ENCODE results near the gene P2RX7. TPM values are rescaled to one million over a fixed set of nuclear protein-coding genes. Genes with fewer than 3 reads are reported as not detected.

P2RX7 gene
- total and polyA plus RNA-seq, 2 donors (not counting 3 experiments of a cell fraction or from before 2014, with no cell fraction given): 1.3 to 8.1 TPM

DNA sequence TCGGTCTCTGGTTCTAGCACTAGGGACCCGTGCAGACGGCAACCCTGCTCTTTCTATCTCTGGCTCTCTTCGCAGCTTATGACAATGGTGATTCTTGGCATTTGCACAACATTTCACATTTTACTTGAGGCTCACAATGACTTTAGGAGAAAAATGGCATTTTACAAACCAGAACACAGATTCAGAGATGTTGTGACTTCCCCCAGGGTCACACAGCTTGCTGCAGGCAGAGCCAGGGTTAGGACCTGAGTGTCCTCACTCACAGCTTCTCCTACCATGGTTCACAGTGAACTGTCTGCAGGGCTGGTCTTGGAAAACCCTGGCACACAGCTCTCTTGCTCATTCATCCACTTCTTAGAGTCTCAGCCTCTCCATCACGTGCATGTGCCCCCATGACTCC is 23.7 kb downstream of the P2RX7 start:
- ChIA-PET CTCF (no interaction called here), POLR2A (no interaction called here)
- intact Hi-C loops (cut with micrococcal nuclease) (no loop called here), dilution Hi-C loops (cut with MboI; ENCODE audit: extremely low pct_ligation_motif_present, low sequenced_read_pairs) (no loop called here)
- Histone ChIP-seq H2AFZ (ENCODE audit: low read depth, low read length) (no peak overlapping the region), H3K9me3 (replicated peaks; ENCODE audit: control insufficient read depth, insufficient read depth, low read length) (no peaks in the 10 kb centered on the region), H3K4me3 (replicated peaks in 1 of 3; ENCODE audit: insufficient read depth in 1 of 3, low read depth in 1 of 3, low read length in 3 of 3) (no peak overlapping the region), H3K27me3 (ENCODE audit: control insufficient read depth in 2 of 2, insufficient read depth in 2 of 2, low read length in 2 of 2) (peaks cover 0 to 3% of the 10 kb centered on the region in 2 experiments), H3K4me1 (ENCODE audit: control insufficient read depth, extremely low read depth, insufficient read depth, low read length) (no peaks in the 10 kb centered on the region), H3K27ac (ENCODE audit: insufficient read depth, low read depth, low read length) (no peak overlapping the region), H3K79me2 (ENCODE audit: control insufficient read depth, insufficient read depth, low read length) (no peaks in the 10 kb centered on the region), H3K4me2 (ENCODE audit: insufficient read depth, low read length) (no peak overlapping the region), H3K9ac (replicated peaks; ENCODE audit: extremely low read depth, insufficient read depth, low read length) (no peak overlapping the region), H3K36me3 (ENCODE audit: control insufficient read depth in 2 of 2, extremely low read depth in 1 of 2, insufficient read depth in 2 of 2, low read length in 2 of 2) (no peaks in the 10 kb centered on the region), H4K20me1 (replicated peaks; ENCODE audit: control insufficient read depth, extremely low read depth, insufficient read depth, low read length) (no peaks in the 10 kb centered on the region), H3K9me1 (replicated peaks; ENCODE audit: control insufficient read depth, extremely low read depth, insufficient read depth, low read length) (no peaks in the 10 kb centered on the region)
- BruUV-seq (replicated peaks): no TSS peak
- FAIRE-seq (no peak), DNase-seq (ENCODE audit: low read depth, low spot score) (no peak)
- no peak for TF ChIP-seq MYC (IDR thresholded peaks at IDR 0.05; ENCODE audit: low read depth, low read length)
- no peak for TF ChIP-seq POLR2AphosphoS5 (IDR thresholded peaks at IDR 0.05; ENCODE audit: insufficient read depth, low read depth, low read length)
- TF ChIP-seq, protein P1, sequence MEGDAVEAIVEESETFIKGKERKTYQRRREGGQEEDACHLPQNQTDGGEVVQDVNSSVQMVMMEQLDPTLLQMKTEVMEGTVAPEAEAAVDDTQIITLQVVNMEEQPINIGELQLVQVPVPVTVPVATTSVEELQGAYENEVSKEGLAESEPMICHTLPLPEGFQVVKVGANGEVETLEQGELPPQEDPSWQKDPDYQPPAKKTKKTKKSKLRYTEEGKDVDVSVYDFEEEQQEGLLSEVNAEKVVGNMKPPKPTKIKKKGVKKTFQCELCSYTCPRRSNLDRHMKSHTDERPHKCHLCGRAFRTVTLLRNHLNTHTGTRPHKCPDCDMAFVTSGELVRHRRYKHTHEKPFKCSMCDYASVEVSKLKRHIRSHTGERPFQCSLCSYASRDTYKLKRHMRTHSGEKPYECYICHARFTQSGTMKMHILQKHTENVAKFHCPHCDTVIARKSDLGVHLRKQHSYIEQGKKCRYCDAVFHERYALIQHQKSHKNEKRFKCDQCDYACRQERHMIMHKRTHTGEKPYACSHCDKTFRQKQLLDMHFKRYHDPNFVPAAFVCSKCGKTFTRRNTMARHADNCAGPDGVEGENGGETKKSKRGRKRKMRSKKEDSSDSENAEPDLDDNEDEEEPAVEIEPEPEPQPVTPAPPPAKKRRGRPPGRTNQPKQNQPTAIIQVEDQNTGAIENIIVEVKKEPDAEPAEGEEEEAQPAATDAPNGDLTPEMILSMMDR (IDR thresholded peaks at IDR 0.05; ENCODE audit: extremely low read depth in 1 of 2, insufficient read depth in 1 of 2, low read depth in 1 of 2, low read length in 2 of 2): no peak
- no peak for TF ChIP-seq POLR2A (IDR thresholded peaks at IDR 0.05; ENCODE audit: low read depth, low read length)
- TF ChIP-seq JUN (IDR thresholded peaks at IDR 0.05; ENCODE audit: borderline replicate concordance, insufficient read depth, insufficient read length, low read depth): no peak
- TF ChIP-seq, protein P2, sequence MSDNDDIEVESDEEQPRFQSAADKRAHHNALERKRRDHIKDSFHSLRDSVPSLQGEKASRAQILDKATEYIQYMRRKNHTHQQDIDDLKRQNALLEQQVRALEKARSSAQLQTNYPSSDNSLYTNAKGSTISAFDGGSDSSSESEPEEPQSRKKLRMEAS (IDR thresholded peaks at IDR 0.05; ENCODE audit: insufficient read depth, insufficient read length): no peak

DNA sequence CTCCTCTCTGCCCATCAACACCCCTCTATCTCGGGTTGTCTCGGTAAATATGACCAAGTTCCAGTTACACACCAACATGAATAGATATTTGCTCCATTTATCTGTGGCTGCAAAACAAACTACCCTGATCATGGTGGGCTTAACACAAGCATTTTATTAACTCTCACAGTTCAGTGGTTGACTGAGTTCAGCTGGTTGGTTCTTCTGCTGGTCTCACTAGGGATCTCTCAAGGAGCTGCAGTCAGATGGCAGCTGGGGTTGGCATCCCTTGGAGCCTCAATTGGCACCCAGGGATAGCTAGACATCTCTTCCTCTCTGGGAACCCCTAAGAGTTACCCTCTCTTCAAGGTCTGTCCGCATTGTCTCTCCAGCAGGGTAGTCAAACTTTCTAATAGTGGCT is 25.4 kb downstream of the P2RX7 start:
- TF ChIP-seq, protein P1 (IDR thresholded peaks at IDR 0.05; ENCODE audit: extremely low read depth in 1 of 2, insufficient read depth in 1 of 2, low read depth in 1 of 2, low read length in 2 of 2): no peak
- TF ChIP-seq, protein P2 (IDR thresholded peaks at IDR 0.05; ENCODE audit: insufficient read depth, insufficient read length): no peak
- no peak for TF ChIP-seq POLR2A (IDR thresholded peaks at IDR 0.05; ENCODE audit: low read depth, low read length)
- TF ChIP-seq POLR2AphosphoS5 (IDR thresholded peaks at IDR 0.05; ENCODE audit: insufficient read depth, low read depth, low read length): no peak
- TF ChIP-seq FOS (IDR thresholded peaks at IDR 0.05; ENCODE audit: borderline replicate concordance, insufficient read depth, low read length): no peak
- no peak for TF ChIP-seq MYC (IDR thresholded peaks at IDR 0.05; ENCODE audit: low read depth, low read length)
- no peak for TF ChIP-seq GATA2 (IDR thresholded peaks at IDR 0.05; ENCODE audit: insufficient read depth, insufficient read length, low read depth, low read length)
- no peak for TF ChIP-seq JUN (IDR thresholded peaks at IDR 0.05; ENCODE audit: borderline replicate concordance, insufficient read depth, insufficient read length, low read depth)
- no peak for TF ChIP-seq EZH2 (IDR thresholded peaks at IDR 0.05; ENCODE audit: borderline replicate concordance, low read depth, low read length, severe bottlenecking)

More for the DNA sequence above, 25.4 kb downstream of the P2RX7 start:
- Histone ChIP-seq H3K9ac (replicated peaks; ENCODE audit: extremely low read depth, insufficient read depth, low read length) (no peak overlapping the region), H3K9me1 (replicated peaks; ENCODE audit: control insufficient read depth, extremely low read depth, insufficient read depth, low read length) (no peaks in the 10 kb centered on the region), H3K4me2 (ENCODE audit: insufficient read depth, low read length) (no peak overlapping the region), H2AFZ (ENCODE audit: low read depth, low read length) (no peak overlapping the region), H3K36me3 (ENCODE audit: control insufficient read depth in 2 of 2, extremely low read depth in 1 of 2, insufficient read depth in 2 of 2, low read length in 2 of 2) (no peaks in the 10 kb centered on the region), H3K4me1 (ENCODE audit: control insufficient read depth, extremely low read depth, insufficient read depth, low read length) (no peaks in the 10 kb centered on the region), H3K27me3 (ENCODE audit: control insufficient read depth in 2 of 2, insufficient read depth in 2 of 2, low read length in 2 of 2) (peaks cover 0 to 3% of the 10 kb centered on the region in 2 experiments), H3K27ac (ENCODE audit: insufficient read depth, low read depth, low read length) (no peak overlapping the region), H3K9me3 (replicated peaks; ENCODE audit: control insufficient read depth, insufficient read depth, low read length) (no peaks in the 10 kb centered on the region), H3K4me3 (replicated peaks in 1 of 3; ENCODE audit: insufficient read depth in 1 of 3, low read depth in 1 of 3, low read length in 3 of 3) (no peak overlapping the region), H3K79me2 (ENCODE audit: control insufficient read depth, insufficient read depth, low read length) (no peaks in the 10 kb centered on the region), H4K20me1 (replicated peaks; ENCODE audit: control insufficient read depth, extremely low read depth, insufficient read depth, low read length) (no peaks in the 10 kb centered on the region)
- dilution Hi-C loops (cut with MboI; ENCODE audit: extremely low pct_ligation_motif_present, low sequenced_read_pairs): no loop called here
- DNase-seq (ENCODE audit: low read depth, low spot score) (no peak), FAIRE-seq (no peak)
- no TSS peak for BruUV-seq (replicated peaks)
- ChIA-PET CTCF (no interaction called here), POLR2A (no interaction called here)
- intact Hi-C loops (cut with micrococcal nuclease): no loop called here

Data from endothelial cell of umbilical vein (primary cell).